AG10803 (cell line): ENCODE data around the gene ATP6V0A1.
A peak's percentile ranks its signal among the peaks of the same experiment; 100 is the strongest.

Experiments
- DNase-seq: peaks from one replicate; pipeline ENCODE4 v3.0.0; 2010; ENCODE audit warnings: low read depth
- H3K4me3 ChIP-seq: 2 replicates; pipeline ENCODE4 v1.5.1; 2011; ENCODE audit warnings: mild to moderate bottlenecking, low read length, control low read depth
- TF ChIP-seq, protein P1 (sequence below): conservative IDR thresholded peaks from 2 replicates; pipeline ENCODE4 v1.5.1; 2011; ENCODE audit warnings: mild to moderate bottlenecking, low read length, control low read depth, inconsistent platforms

ATP6V0A1 gene

GRCh38 chr17:42458497-42459255, at the start of gene ATP6V0A1:
Gene ATP6V0A1, plus strand, starts transcription at chr17:42458878. Its CDS starts 2,017 bp downstream, at chr17:42460895.
- TF ChIP-seq, protein P1, sequence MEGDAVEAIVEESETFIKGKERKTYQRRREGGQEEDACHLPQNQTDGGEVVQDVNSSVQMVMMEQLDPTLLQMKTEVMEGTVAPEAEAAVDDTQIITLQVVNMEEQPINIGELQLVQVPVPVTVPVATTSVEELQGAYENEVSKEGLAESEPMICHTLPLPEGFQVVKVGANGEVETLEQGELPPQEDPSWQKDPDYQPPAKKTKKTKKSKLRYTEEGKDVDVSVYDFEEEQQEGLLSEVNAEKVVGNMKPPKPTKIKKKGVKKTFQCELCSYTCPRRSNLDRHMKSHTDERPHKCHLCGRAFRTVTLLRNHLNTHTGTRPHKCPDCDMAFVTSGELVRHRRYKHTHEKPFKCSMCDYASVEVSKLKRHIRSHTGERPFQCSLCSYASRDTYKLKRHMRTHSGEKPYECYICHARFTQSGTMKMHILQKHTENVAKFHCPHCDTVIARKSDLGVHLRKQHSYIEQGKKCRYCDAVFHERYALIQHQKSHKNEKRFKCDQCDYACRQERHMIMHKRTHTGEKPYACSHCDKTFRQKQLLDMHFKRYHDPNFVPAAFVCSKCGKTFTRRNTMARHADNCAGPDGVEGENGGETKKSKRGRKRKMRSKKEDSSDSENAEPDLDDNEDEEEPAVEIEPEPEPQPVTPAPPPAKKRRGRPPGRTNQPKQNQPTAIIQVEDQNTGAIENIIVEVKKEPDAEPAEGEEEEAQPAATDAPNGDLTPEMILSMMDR: no peak
- DNase-seq: peak; percentile 75
- H3K4me3 ChIP-seq: peak within 1 kb of the TSS; percentile 88

DNA sequence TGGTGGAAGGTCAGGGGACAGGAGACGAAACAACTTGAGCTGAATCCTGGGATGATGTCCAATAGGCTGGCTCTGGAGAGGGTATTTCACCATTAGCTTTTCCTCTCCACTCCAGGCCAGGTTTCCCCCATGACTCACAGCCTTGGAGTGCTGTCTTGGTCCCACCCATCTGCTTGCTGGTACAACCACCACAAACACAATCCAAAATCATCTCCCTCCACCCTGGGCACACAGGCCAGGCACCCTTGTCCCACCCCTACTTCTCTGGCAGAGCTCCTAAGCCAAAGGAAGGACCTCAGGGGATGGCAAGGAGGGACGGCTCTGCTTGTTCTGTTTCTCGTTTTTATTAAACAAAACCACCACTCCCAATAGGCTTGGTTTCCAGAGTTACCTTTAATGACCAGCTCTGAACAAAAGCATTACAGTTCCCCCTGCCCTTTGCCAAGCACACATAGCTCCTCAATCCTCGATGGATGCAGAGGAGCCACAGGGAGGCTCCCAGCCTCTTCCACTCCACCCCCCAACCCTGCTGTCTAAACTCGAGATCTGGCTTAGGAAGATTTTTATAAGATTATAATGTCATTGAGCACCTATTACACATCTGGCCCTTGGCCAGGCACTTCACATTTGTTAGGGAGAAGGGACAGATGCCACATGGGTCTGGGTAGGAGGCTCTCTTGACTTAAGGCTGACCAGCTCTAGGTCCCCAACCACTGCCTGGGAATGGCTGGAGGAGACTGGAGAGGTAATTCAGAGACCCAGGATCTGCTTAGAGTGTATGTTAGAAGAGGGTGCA, 49.0 kb upstream of the ATP6V0A1 start:
- DNase-seq: peak; percentile 95
- TF ChIP-seq, protein P1: no peak
- H3K4me3 ChIP-seq: peak overlapping the region; percentile 12

- TF ChIP-seq, protein P1: no peak
- no peak for DNase-seq
- 0 out of 2 replicates have a peak overlapping the region, but pooled peaks have one; percentile 12 for H3K4me3 ChIP-seq
Observed at GRCh38 chr17:42410319-42410685, 48.4 kb upstream of the ATP6V0A1 start.

DNA sequence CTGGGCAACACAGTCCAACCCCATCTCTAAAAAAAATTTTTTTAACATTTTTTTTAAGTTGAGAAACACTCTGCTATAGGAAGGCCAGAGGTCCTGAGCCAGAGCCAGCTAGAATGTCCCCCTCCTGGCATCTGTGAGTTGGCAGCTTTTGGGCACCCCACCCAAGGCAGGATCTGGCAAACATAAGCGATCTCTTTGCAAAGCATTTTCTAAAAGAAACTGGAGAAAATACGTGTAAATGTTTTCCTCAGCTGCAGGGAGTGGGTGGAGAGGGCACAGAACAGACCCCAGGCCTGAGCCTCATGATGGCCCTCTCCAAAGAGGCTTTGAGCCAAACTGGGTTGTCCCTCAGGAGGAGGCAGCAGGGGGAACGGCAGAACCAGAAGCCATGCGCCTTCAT, 47.3 kb upstream of the ATP6V0A1 start:
- peak overlapping the region; percentile 24 for H3K4me3 ChIP-seq
- no peak for DNase-seq
- TF ChIP-seq, protein P1: no peak

DNA sequence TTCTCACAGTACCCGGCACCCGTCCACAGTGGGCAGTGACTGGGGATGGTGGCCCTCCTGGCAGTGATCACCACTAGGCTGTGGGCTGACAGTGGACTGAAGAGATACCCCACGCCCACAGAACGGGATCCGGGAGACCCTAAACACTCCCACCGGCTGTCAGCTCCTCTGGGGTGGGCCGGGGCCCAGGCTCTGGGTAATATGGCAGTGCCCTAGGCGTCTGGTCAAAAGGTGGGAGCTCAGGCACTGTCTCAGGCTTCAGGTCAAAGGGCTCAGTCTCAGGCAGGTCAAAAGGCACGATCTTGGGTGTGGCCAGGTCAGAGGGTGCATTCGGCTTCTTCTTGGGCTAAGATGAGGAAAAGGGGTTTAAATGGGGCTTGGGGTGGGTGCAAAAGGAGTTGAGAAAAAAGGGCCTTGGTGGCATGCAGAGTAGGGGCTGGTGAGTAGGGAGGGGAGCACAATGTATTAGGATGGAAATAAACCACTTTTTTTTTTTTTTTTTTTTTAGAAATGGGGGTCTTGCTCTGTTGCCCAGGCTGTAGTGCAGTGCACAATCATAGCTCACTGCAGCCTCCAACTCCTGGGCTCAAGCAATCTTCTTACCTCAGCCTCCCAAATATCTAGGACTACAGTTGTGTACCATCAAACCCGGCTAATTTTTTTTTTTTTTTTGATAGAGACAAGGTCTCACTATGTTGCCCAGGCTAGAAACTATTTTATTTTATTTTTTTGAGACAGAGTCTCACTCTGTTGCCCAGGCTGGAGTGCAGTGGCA, 46.6 kb upstream of the ATP6V0A1 start:
- DNase-seq: no peak
- peak overlapping the region; percentile 24; the same call in 1 of the 2 replicates for H3K4me3 ChIP-seq
- TF ChIP-seq, protein P1: no peak

DNA sequence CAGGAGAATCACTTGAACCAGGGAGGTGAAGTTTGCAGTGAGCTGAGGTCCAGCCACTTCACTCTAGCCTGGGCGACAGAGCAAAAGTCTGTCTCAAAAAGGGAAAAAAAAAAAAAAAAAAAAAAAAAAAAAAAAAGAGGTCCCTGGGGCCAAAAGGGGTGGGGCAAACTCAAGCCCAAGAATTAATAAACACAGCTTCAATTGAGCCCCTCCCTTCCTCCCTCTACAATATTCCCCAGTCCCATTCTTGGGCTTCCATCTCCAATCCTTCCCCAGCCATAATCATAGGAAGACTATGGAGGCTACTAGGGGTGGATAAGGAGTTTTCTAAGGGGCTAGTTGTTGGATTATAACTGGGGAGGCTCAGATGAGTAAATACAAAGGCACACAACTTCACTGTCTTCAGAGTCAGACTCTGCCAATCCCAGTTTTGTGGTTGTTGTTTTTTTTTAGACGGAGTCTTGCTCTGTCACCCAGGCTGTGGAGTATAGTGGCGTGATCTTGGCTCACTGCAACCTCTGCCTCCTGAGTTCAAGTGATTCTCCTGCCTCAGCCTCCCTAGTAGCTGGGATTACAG, 45.1 kb upstream of the ATP6V0A1 start:
- no peak for DNase-seq

More for the DNA sequence above, 45.1 kb upstream of the ATP6V0A1 start:
- no peak overlapping the region for H3K4me3 ChIP-seq
- TF ChIP-seq, protein P1: no peak
